GM18511 (cell line): ENCODE data around the gene MRPS25.
"Not testable (repeated sequence)": the region's sequence is repeated elsewhere in the genome, so short reads cannot be mapped to it uniquely, and the experiment has no call there.

Experiments
- ATAC-seq: cut with Tn5 transposase; IDR thresholded peaks from one replicate; pipeline ENCODE4 v1.9.1; 2021; ENCODE audit warnings: mild to moderate bottlenecking, moderate library complexity; ENCODE audit not compliant: unreplicated experiment

Gene MRPS25

GRCh38 chr3:15044326-15044725, 20.8 kb downstream of the MRPS25 start:
- no peak for ATAC-seq

GRCh38 chr3:15043408-15044171, 21.5 kb downstream of the MRPS25 start:
- ATAC-seq: no peak

GRCh38 chr3:15042936-15043335, 22.2 kb downstream of the MRPS25 start:
- ATAC-seq: no peak

DNA sequence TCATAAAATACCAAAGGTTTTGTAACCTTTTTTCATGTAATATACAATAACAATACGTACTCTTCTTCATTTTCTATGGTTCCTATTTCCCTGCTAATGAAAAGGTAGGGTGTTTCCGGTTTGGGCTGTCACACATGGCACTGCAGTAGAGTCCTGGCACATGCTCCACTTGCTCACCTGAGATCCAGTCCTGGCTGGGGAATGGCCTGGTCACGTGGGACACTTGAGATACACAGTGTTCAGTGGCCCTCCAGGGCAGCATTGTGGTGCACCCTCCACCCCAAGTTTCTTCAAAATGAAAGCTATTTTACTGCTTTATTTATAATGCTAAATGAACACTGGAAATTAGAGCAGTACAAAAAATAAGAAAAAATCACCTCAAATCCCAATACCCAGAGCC, 23.2 kb downstream of the MRPS25 start:
- no peak for ATAC-seq

GRCh38 chr3:15040844-15041243, 24.3 kb downstream of the MRPS25 start:
- no peak for ATAC-seq

DNA sequence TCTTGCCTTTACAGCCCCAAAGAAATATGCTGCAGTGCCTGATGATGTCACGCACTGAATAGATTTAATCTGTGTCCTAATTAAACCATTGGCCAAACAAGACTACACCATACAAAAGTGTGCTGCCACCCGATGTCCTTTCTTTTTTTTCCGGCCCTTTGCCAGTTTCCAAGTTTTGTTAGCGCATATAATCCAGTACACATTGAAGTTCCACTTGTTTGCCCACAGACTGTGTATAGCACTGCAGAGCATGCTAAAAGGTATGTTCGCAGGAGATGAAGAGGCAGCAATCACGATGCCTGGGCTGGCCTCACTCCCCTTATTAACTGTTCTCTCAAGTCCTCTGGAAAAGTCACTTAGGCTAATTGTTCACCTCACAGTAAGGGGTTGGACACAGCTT, 26.8 kb downstream of the MRPS25 start:
- no peak for ATAC-seq

DNA sequence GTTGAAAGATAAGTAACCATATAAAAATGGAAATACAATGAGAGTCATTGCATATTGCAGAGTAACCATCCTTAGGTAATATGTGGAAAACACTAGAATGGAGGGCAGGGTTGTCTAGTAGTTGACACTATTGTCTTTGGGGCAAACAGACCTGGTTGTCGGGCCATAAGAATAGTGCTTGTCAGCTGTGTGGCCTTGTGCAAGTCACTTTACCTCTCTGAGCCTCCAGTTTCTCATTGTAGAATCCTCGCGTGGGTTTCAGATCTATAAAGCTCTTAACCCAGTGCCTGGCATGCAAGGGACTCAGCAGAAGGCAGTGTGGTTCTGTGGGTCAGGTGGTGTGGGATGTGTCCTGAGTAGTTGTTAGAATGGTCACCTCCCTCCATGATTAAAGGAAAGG, 32.0 kb downstream of the MRPS25 start:
- no peak for ATAC-seq

GRCh38 chr3:15032650-15033049, 32.5 kb downstream of the MRPS25 start:
- ATAC-seq: no peak

- ATAC-seq: no peak
Observed at GRCh38 chr3:15029625-15030024, 35.5 kb downstream of the MRPS25 start.

GRCh38 chr3:15023719-15024118, 41.4 kb downstream of the MRPS25 start:
- ATAC-seq: no peak

DNA sequence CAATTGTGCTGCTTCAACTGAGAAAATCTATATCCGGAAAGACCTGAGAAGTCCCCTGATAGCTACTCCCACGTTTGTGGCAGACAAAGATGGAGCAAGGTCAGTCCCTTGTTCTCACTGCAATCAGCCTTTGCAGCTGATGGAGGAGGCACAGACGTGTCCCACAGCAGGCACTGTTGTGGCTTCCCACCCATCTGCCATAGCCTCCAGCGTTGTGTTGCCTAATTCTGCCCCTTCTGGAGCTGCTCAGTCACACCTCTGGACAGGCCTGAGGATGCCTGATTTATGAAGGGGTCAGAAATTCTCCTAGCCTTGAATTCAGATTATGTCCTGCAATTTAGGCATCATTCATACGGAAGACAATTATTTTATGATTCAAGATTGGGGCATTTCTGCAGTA, 41.9 kb downstream of the MRPS25 start:
- ATAC-seq: no peak

- no peak for ATAC-seq
Observed at GRCh38 chr3:15017191-15017590, 47.9 kb downstream of the MRPS25 start.

GRCh38 chr3:15015456-15015855, 49.7 kb downstream of the MRPS25 start:
- ATAC-seq: no peak

GRCh38 chr3:15014606-15015328, 50.3 kb downstream of the MRPS25 start:
- no peak for ATAC-seq

DNA sequence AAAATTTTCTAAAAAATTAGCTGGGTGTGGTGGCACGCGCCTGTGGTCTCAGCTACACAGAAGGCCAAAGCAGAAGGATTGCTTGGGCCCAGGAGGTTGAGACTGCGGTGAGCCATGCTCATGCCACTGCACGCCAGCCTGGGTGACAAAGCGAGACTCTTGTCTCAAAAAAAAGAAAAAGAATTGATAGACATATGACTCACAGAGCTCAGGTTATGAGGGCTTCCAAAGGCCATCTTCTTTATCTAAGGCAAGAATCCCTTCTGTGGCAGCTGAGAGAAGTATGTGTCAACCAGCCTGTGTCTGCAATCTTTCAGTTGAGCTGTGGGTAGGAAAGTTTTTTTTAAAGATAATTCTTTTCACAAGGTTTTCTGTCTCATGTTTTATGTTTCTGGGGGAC, 53.9 kb downstream of the MRPS25 start:
- no peak for ATAC-seq

DNA sequence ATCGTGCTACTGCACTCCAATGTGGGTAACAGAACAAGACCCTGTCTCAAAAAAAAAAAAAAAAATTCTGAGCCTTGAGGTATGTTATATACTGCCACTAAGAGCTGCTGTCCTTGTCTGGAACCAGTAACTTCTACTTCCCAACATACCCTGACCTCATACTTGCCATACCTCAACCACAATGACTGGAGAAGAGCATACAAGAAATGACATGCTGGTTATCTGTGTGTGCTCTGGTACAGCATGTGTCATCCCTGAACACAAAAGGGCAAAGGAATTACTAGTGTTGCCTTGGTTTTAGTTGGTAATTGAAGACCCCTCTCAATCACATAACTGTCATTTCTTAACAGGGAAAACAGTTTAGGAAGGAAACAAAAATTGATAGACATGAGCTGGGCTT, 54.5 kb downstream of the MRPS25 start:
- no peak for ATAC-seq

DNA sequence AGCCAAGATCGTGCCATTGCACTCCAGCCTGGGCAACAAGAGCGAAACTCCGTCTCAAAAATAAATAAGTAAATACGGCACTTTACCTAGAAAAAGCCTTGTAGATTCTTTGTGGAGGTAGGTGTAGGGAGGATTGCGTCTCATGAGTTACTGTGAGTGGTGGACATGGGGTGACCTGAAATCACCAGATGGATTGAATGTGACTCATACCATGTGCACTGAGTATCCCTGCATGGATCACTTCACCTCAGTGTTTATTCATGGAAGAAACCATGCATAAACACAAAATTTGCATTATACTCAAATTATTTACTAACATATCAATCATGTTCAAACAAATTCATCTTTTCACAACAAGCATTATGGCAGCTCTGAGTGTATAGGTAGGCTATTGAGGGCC, 55.9 kb downstream of the MRPS25 start:
- no peak for ATAC-seq

- ATAC-seq: no peak
Observed at GRCh38 chr3:15007681-15008141, 57.4 kb downstream of the MRPS25 start.

- not testable (repeated sequence) for ATAC-seq
Observed at GRCh38 chr3:14999182-14999581, 65.9 kb downstream of the MRPS25 start.
